PFSK-1 (cell line): ENCODE data around the gene RICTOR.

Experiments
- FOXP2 ChIP-seq: optimal IDR thresholded peaks from 2 replicates; pipeline ENCODE3; 2011; ENCODE audit warnings: borderline replicate concordance, control low read depth, inconsistent platforms; ENCODE audit not compliant: insufficient read depth; ENCODE audit errors: extremely low read length, extremely low read depth
- POLR2AphosphoS5 ChIP-seq: IDR thresholded peaks from 2 replicates; pipeline ENCODE4 v1.6.1; 2012; ENCODE audit warnings: low read depth, mild to moderate bottlenecking, control low read depth, low read length, moderate library complexity
- SIN3A ChIP-seq: IDR thresholded peaks from 2 replicates; pipeline ENCODE4 v1.6.1; 2012; ENCODE audit warnings: mild to moderate bottlenecking, low read length, moderate library complexity, borderline replicate concordance; ENCODE audit not compliant: insufficient read depth
- TAF1 ChIP-seq: IDR thresholded peaks from 2 replicates; pipeline ENCODE4 v1.6.1; 2012; ENCODE audit warnings: low read length, control low read depth, borderline replicate concordance; ENCODE audit not compliant: insufficient read depth
- TF ChIP-seq, protein P1 (sequence below), 2 experiments: IDR thresholded peaks; 2 replicates each; pipeline versions ENCODE4 v1.6.1 to v1.8.0; 2011 to 2012; ENCODE audit warnings: low read depth in 2 of 2, low read length in 2 of 2, control low read depth in 1 of 2, inconsistent platforms in 1 of 2, mild to moderate bottlenecking in 1 of 2, moderate library complexity in 1 of 2; ENCODE audit not compliant: insufficient read depth in 1 of 2

The RICTOR gene

DNA sequence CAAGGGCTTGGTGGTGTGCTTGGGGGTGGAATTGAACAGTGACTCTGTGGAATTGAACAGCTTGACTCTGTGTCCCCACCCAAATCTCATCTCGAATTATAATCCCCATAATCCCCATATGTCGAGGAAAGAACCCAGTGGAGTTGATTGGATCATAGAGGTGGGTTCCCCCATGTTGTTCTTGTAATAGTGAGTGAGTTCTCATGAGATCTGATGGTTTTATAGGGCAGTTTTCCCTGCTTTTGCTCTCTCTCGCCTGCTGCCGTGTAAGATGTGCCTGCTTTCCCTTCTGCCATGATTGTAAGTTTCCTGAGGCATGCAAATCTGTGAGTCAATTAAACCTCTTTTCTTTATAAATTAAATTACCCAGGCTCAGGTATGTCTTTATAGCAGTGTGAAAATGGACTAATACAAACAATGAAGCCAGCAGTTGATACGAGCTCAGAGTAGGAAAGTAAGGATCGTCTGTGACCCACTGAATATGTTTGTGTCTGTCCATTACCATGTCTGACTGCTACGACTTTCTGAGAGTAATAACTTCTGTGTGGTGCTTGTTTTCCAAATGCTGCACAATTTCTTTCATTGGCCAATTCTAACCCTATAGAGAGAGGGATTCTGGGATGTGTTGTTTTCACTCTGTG is 17.9 kb upstream of the RICTOR start:
- TF ChIP-seq SIN3A (no peak), FOXP2 (no peak), POLR2AphosphoS5 (no peak), TAF1 (no peak)
- TF ChIP-seq, protein P1, sequence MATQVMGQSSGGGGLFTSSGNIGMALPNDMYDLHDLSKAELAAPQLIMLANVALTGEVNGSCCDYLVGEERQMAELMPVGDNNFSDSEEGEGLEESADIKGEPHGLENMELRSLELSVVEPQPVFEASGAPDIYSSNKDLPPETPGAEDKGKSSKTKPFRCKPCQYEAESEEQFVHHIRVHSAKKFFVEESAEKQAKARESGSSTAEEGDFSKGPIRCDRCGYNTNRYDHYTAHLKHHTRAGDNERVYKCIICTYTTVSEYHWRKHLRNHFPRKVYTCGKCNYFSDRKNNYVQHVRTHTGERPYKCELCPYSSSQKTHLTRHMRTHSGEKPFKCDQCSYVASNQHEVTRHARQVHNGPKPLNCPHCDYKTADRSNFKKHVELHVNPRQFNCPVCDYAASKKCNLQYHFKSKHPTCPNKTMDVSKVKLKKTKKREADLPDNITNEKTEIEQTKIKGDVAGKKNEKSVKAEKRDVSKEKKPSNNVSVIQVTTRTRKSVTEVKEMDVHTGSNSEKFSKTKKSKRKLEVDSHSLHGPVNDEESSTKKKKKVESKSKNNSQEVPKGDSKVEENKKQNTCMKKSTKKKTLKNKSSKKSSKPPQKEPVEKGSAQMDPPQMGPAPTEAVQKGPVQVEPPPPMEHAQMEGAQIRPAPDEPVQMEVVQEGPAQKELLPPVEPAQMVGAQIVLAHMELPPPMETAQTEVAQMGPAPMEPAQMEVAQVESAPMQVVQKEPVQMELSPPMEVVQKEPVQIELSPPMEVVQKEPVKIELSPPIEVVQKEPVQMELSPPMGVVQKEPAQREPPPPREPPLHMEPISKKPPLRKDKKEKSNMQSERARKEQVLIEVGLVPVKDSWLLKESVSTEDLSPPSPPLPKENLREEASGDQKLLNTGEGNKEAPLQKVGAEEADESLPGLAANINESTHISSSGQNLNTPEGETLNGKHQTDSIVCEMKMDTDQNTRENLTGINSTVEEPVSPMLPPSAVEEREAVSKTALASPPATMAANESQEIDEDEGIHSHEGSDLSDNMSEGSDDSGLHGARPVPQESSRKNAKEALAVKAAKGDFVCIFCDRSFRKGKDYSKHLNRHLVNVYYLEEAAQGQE (IDR thresholded peaks at IDR 0.05; ENCODE audit: insufficient read depth in 1 of 2, low read depth in 2 of 2, low read length in 2 of 2): no peak

DNA sequence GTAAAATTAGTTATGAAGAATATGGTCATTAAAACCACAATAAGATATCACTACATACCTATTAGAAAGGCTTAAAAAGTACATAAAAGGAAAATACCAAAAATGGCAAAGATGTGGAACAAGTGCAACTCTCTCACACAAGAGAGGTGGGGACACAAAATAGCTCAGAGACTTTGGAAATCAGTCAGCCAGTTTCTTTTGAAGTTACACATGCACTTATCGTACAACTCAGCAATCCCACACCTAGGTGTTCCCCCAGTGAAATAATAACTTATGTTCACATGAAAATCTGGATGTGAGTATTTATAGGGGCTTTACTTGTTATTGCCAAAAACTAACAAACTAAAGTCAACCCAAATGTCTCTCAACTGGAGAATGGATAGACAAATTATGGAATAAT is 9.8 kb upstream of the RICTOR start:
- TF ChIP-seq TAF1: no peak
- TF ChIP-seq SIN3A: no peak
- TF ChIP-seq, protein P1 (IDR thresholded peaks at IDR 0.05; ENCODE audit: insufficient read depth in 1 of 2, low read depth in 2 of 2, low read length in 2 of 2): no peak
- TF ChIP-seq POLR2AphosphoS5: no peak
- TF ChIP-seq FOXP2: no peak

DNA sequence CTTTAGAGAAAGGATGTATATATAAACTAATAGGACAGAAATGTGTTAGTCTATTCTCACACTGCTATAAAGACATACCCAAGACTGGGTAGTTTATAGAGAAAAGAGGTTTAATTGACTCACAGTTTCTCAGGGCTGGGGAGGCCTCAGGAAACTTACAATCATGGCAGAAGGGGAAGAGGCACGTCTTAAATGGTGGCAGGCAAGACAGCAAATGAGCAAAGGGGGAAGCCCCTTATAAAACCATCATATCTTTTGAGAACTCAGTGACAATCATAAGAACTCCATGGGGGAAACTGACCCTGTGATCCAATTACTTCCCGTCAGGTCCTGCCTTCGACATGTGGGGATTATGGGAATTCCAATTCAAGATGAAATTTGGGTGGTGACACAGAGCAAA is 8.8 kb upstream of the RICTOR start:
- TF ChIP-seq SIN3A (no peak), FOXP2 (no peak), TAF1 (no peak), POLR2AphosphoS5 (no peak)
- TF ChIP-seq, protein P1 (IDR thresholded peaks at IDR 0.05; ENCODE audit: insufficient read depth in 1 of 2, low read depth in 2 of 2, low read length in 2 of 2): no peak

DNA sequence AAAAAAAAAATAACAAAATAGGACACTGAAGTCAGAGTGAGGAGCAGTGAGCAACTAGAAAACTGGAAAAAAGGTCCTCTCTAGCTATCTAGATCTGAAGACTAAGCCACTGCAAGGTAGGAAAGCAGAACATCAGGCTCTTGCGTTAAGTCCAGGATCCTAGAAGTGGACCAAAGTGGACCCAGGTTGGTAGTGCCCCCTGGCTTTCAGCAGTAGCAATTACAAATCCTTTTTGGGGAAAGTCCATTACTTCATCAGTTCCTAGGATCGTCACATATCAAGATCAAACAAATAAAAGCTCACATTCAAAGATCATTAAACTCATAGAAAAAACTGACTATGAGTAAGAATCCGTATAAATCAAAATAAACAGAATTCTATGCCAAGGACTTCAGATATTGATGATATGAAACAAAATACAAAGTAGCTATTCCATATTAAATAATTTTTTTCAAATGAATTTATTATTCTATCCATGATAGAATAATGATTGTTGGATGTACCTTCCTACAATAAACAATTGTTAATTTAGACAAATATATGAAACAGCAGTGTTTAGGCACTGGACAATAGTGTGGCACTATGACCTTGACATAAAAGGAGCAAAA is 6.5 kb upstream of the RICTOR start:
- TF ChIP-seq, protein P1 (IDR thresholded peaks at IDR 0.05; ENCODE audit: insufficient read depth in 1 of 2, low read depth in 2 of 2, low read length in 2 of 2): no peak

DNA sequence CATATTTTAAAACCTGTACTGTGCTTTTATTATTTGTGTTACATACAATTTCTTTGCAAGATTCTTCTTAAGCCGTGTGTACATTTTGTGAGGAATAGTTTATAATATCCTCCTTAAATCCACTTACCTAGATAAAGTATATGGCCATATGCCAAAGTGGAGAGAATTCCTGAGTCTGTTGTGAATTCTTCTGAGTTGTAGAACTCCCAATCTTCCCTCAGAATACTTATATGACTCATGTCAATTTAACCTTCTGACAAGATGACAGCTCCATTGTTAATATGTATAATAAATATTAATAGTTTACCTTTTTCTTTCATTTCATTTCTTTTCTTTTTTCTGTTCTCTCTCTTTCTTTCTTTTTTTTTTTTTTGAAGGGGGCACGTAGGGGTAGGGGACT is 6.0 kb upstream of the RICTOR start:
- TF ChIP-seq POLR2AphosphoS5 (no peak), FOXP2 (no peak), SIN3A (no peak), TAF1 (no peak)
- TF ChIP-seq, protein P1 (IDR thresholded peaks at IDR 0.05; ENCODE audit: insufficient read depth in 1 of 2, low read depth in 2 of 2, low read length in 2 of 2): no peak
